ENCODE results near the gene MCOLN2. TPM values are rescaled to one million over a fixed set of nuclear protein-coding genes. Genes with fewer than 3 reads are reported as not detected.
"Not testable (repeated sequence)": the region's sequence is repeated elsewhere in the genome, so short reads cannot be mapped to it uniquely, and the experiment has no call there.

Gene MCOLN2
- polyA plus RNA-seq, 4 donors: 0.67 to 2.5 (median 1.2) TPM

GRCh38 chr1:84912726-84913554, 84.0 kb downstream of the MCOLN2 start:
- no peaks in the 10 kb centered on the region for H3K9me3 ChIP-seq (ENCODE audit: control insufficient read depth in 2 of 2, insufficient read depth in 1 of 2, low read depth in 1 of 2, low read length in 1 of 2)
- DNase-seq: peak; percentile 38 to 70
- H3K27ac ChIP-seq (ENCODE audit: low read depth in 1 of 3, low read length in 2 of 3): peak overlapping the region in 1 of 3 donors; percentile 50
- WGBS, 3 donors: 33 to 64% (median 56%) methylated on average over 3 of the region's 3 CpGs
- H3K36me3 ChIP-seq (ENCODE audit: control insufficient read depth in 3 of 3, insufficient read depth in 2 of 3, low read depth in 1 of 3, low read length in 3 of 3): no peaks in the 10 kb centered on the region
- H3K4me3 ChIP-seq (ENCODE audit: low read depth in 1 of 3, low read length in 3 of 3): no peak overlapping the region
- FAIRE-seq: no peak
- H3K4me1 ChIP-seq (ENCODE audit: control insufficient read depth in 3 of 3, insufficient read depth in 2 of 3, low read depth in 1 of 3, low read length in 2 of 3): peaks cover 0 to 5% (median 0%) of the 10 kb centered on the region in 3 donors
- H3K27me3 ChIP-seq (ENCODE audit: control insufficient read depth in 3 of 3, insufficient read depth in 3 of 3, low read length in 3 of 3): peaks cover 0 to 2% (median 0%) of the 10 kb centered on the region in 3 donors

- H3K36me3 ChIP-seq (ENCODE audit: control insufficient read depth in 3 of 3, insufficient read depth in 2 of 3, low read depth in 1 of 3, low read length in 3 of 3); H3K9me3 ChIP-seq (ENCODE audit: control insufficient read depth in 2 of 2, insufficient read depth in 1 of 2, low read depth in 1 of 2, low read length in 1 of 2); FAIRE-seq; H3K27me3 ChIP-seq (ENCODE audit: control insufficient read depth in 3 of 3, insufficient read depth in 3 of 3, low read length in 3 of 3); H3K4me3 ChIP-seq (ENCODE audit: low read depth in 1 of 3, low read length in 3 of 3); DNase-seq; H3K4me1 ChIP-seq (ENCODE audit: control insufficient read depth in 3 of 3, insufficient read depth in 2 of 3, low read depth in 1 of 3, low read length in 2 of 3); H3K27ac ChIP-seq (ENCODE audit: low read depth in 1 of 3, low read length in 2 of 3): not testable (repeated sequence)
- 83 to 86% (median 84%) methylated on average over 4 of the region's 4 CpGs for WGBS, 3 donors
Observed at GRCh38 chr1:84908746-84909464, 88.0 kb downstream of the MCOLN2 start.

- Histone ChIP-seq H3K9me3 (ENCODE audit: control insufficient read depth in 2 of 2, insufficient read depth in 1 of 2, low read depth in 1 of 2, low read length in 1 of 2) (no peaks in the 10 kb centered on the region), H3K4me1 (ENCODE audit: control insufficient read depth in 3 of 3, insufficient read depth in 2 of 3, low read depth in 1 of 3, low read length in 2 of 3) (no peaks in the 10 kb centered on the region), H3K27me3 (ENCODE audit: control insufficient read depth in 3 of 3, insufficient read depth in 3 of 3, low read length in 3 of 3) (peaks cover 0 to 5% (median 2%) of the 10 kb centered on the region in 3 donors), H3K27ac (ENCODE audit: low read depth in 1 of 3, low read length in 2 of 3) (no peak overlapping the region), H3K4me3 (ENCODE audit: low read depth in 1 of 3, low read length in 3 of 3) (no peak overlapping the region), H3K36me3 (ENCODE audit: control insufficient read depth in 3 of 3, insufficient read depth in 2 of 3, low read depth in 1 of 3, low read length in 3 of 3) (no peaks in the 10 kb centered on the region)
- WGBS, 3 donors: 69 to 83% (median 82%) methylated on average over 6 of the region's 6 CpGs
- FAIRE-seq (no peak), DNase-seq (no peak)
Observed at GRCh38 chr1:84907095-84907827, 89.7 kb downstream of the MCOLN2 start.

- H3K9me3 ChIP-seq (ENCODE audit: control insufficient read depth in 2 of 2, insufficient read depth in 1 of 2, low read depth in 1 of 2, low read length in 1 of 2); FAIRE-seq: not testable (repeated sequence)
- 81 to 86% (median 82%) methylated on average over 7 of the region's 7 CpGs for WGBS, 3 donors
Observed at GRCh38 chr1:84902727-84903126, 94.2 kb downstream of the MCOLN2 start.

GRCh38 chr1:84899969-84900368, 96.9 kb downstream of the MCOLN2 start:
- Histone ChIP-seq H3K4me3 (ENCODE audit: low read depth in 1 of 3, low read length in 3 of 3) (no peak overlapping the region), H3K9me3 (ENCODE audit: control insufficient read depth in 2 of 2, insufficient read depth in 1 of 2, low read depth in 1 of 2, low read length in 1 of 2) (no peaks in the 10 kb centered on the region), H3K36me3 (ENCODE audit: control insufficient read depth in 3 of 3, insufficient read depth in 2 of 3, low read depth in 1 of 3, low read length in 3 of 3) (no peaks in the 10 kb centered on the region), H3K27ac (ENCODE audit: low read depth in 1 of 3, low read length in 2 of 3) (no peak overlapping the region), H3K4me1 (ENCODE audit: control insufficient read depth in 3 of 3, insufficient read depth in 2 of 3, low read depth in 1 of 3, low read length in 2 of 3) (no peaks in the 10 kb centered on the region), H3K27me3 (ENCODE audit: control insufficient read depth in 3 of 3, insufficient read depth in 3 of 3, low read length in 3 of 3) (peaks cover 0 to 4% (median 2%) of the 10 kb centered on the region in 3 donors)
- no peak for DNase-seq
- FAIRE-seq: no peak
- 48 to 63% (median 57%) methylated on average over 1 of the region's 1 CpG for WGBS, 3 donors

More at GRCh38 chr1:84902727-84903126, 94.2 kb downstream of the MCOLN2 start:
- H3K27ac ChIP-seq (ENCODE audit: low read depth in 1 of 3, low read length in 2 of 3); H3K36me3 ChIP-seq (ENCODE audit: control insufficient read depth in 3 of 3, insufficient read depth in 2 of 3, low read depth in 1 of 3, low read length in 3 of 3); H3K27me3 ChIP-seq (ENCODE audit: control insufficient read depth in 3 of 3, insufficient read depth in 3 of 3, low read length in 3 of 3); DNase-seq; H3K4me1 ChIP-seq (ENCODE audit: control insufficient read depth in 3 of 3, insufficient read depth in 2 of 3, low read depth in 1 of 3, low read length in 2 of 3); H3K4me3 ChIP-seq (ENCODE audit: low read depth in 1 of 3, low read length in 3 of 3): not testable (repeated sequence)

GRCh38 chr1:84896279-84896678, 100.6 kb downstream of the MCOLN2 start:
- H3K9me3 ChIP-seq (ENCODE audit: control insufficient read depth in 2 of 2, insufficient read depth in 1 of 2, low read depth in 1 of 2, low read length in 1 of 2): no peaks in the 10 kb centered on the region
- H3K4me1 ChIP-seq (ENCODE audit: control insufficient read depth in 3 of 3, insufficient read depth in 2 of 3, low read depth in 1 of 3, low read length in 2 of 3): peaks cover 0 to 8% (median 0%) of the 10 kb centered on the region in 3 donors
- FAIRE-seq (no peak), DNase-seq (no peak)
- peaks cover 0 to 28% (median 21%) of the 10 kb centered on the region in 3 donors for H3K27me3 ChIP-seq (ENCODE audit: control insufficient read depth in 3 of 3, insufficient read depth in 3 of 3, low read length in 3 of 3)
- no peaks in the 10 kb centered on the region for H3K36me3 ChIP-seq (ENCODE audit: control insufficient read depth in 3 of 3, insufficient read depth in 2 of 3, low read depth in 1 of 3, low read length in 3 of 3)
- no peak overlapping the region for H3K4me3 ChIP-seq (ENCODE audit: low read depth in 1 of 3, low read length in 3 of 3)
- no peak overlapping the region for H3K27ac ChIP-seq (ENCODE audit: low read depth in 1 of 3, low read length in 2 of 3)
- WGBS, 3 donors: 68 to 79% (median 74%) methylated on average over 2 of the region's 2 CpGs

GRCh38 chr1:84892705-84893618, 104.0 kb downstream of the MCOLN2 start, which contains the start of gene LPAR3:
TSS of gene LPAR3 (minus strand) at chr1:84893206. CDS start at chr1:84866120, 27,086 bp downstream.
- Histone ChIP-seq H3K27ac (ENCODE audit: low read depth in 1 of 3, low read length in 2 of 3) (no peak within 1 kb of the TSS), H3K36me3 (ENCODE audit: control insufficient read depth in 3 of 3, insufficient read depth in 2 of 3, low read depth in 1 of 3, low read length in 3 of 3) (no peaks in the 10 kb centered on the region), H3K4me1 (ENCODE audit: control insufficient read depth in 3 of 3, insufficient read depth in 2 of 3, low read depth in 1 of 3, low read length in 2 of 3) (peaks cover 0 to 8% (median 0%) of the 10 kb centered on the region in 3 donors), H3K27me3 (ENCODE audit: control insufficient read depth in 3 of 3, insufficient read depth in 3 of 3, low read length in 3 of 3) (peaks cover 0 to 28% (median 21%) of the 10 kb centered on the region in 3 donors), H3K9me3 (ENCODE audit: control insufficient read depth in 2 of 2, insufficient read depth in 1 of 2, low read depth in 1 of 2, low read length in 1 of 2) (no peaks in the 10 kb centered on the region), H3K4me3 (ENCODE audit: low read depth in 1 of 3, low read length in 3 of 3) (peak within 1 kb of the TSS; percentile 17 to 30 (median 22))
- no peak for FAIRE-seq
- peak in 1 of 2 donors; percentile 55 for DNase-seq
- WGBS, 3 donors: 2 to 6% (median 4%) methylated on average over 62 to 93 of the region's 93 CpGs

Data from small intestine (tissue), 7 donors.